Measurements from ENCODE around the gene NCR2. TPM values are rescaled to one million over a fixed set of nuclear protein-coding genes. Genes with fewer than 3 reads are reported as not detected.

Gene NCR2
- total RNA-seq, 1 experiment from 2014 or later = not detected

DNA sequence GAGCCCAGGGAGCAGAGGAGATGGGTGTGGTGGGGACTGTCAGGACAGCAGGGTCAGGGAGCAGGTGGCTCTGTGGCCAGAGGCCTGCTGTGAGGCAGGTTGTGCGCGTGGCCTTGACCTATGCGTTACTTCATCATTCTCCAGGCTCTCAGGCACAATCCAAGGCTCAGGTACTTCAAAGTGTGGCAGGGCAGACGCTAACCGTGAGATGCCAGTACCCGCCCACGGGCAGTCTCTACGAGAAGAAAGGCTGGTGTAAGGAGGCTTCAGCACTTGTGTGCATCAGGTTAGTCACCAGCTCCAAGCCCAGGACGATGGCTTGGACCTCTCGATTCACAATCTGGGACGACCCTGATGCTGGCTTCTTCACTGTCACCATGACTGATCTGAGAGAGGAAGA, 535 bp downstream of the NCR2 start:
- H3K27ac Mint-ChIP-seq (ENCODE audit: low read depth, unreplicated experiment) = no peak overlapping the region
- H3K27me3 Mint-ChIP-seq (ENCODE audit: insufficient read depth, unreplicated experiment) = peaks cover 55% of the 10 kb centered on the region
- no peak for DNase-seq (ENCODE audit: unreplicated experiment)
- no peaks in the 10 kb centered on the region for H3K4me1 Mint-ChIP-seq (ENCODE audit: insufficient read depth, unreplicated experiment)
- intact Hi-C loops (cut with micrococcal nuclease) = no loop called here
- no peaks in the 10 kb centered on the region for H3K9me3 Mint-ChIP-seq (ENCODE audit: unreplicated experiment)
- TF ChIP-seq, protein P1, sequence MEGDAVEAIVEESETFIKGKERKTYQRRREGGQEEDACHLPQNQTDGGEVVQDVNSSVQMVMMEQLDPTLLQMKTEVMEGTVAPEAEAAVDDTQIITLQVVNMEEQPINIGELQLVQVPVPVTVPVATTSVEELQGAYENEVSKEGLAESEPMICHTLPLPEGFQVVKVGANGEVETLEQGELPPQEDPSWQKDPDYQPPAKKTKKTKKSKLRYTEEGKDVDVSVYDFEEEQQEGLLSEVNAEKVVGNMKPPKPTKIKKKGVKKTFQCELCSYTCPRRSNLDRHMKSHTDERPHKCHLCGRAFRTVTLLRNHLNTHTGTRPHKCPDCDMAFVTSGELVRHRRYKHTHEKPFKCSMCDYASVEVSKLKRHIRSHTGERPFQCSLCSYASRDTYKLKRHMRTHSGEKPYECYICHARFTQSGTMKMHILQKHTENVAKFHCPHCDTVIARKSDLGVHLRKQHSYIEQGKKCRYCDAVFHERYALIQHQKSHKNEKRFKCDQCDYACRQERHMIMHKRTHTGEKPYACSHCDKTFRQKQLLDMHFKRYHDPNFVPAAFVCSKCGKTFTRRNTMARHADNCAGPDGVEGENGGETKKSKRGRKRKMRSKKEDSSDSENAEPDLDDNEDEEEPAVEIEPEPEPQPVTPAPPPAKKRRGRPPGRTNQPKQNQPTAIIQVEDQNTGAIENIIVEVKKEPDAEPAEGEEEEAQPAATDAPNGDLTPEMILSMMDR (IDR thresholded peaks at IDR 0.05; ENCODE audit: unreplicated experiment) = no peak
- ChIA-PET CTCF (interaction anchor here (0.6 kb wide), 1 partner anchor 258 kb away, joined by 3 read pairs; no protein-coding TSS in a partner anchor), POLR2A (interaction anchor here (1.3 kb wide), 1 partner anchor 16 kb away, joined by 7 read pairs; no protein-coding TSS in a partner anchor)
- H3K4me3 Mint-ChIP-seq (ENCODE audit: unreplicated experiment) = no peak overlapping the region
- H3K36me3 Mint-ChIP-seq (ENCODE audit: insufficient read depth, unreplicated experiment) = peaks cover 7% of the 10 kb centered on the region
- no TSS peak for BruUV-seq (replicated peaks)

- H3K36me3 Mint-ChIP-seq (ENCODE audit: insufficient read depth, unreplicated experiment) = peaks cover under 1% of the 10 kb centered on the region
- ChIA-PET CTCF (no interaction called here), POLR2A (interaction anchor here (1.3 kb wide), 1 partner anchor 16 kb away, joined by 7 read pairs; no protein-coding TSS in a partner anchor)
- peaks cover 55% of the 10 kb centered on the region for H3K27me3 Mint-ChIP-seq (ENCODE audit: insufficient read depth, unreplicated experiment)
- intact Hi-C loops (cut with micrococcal nuclease) = no loop called here
- H3K9me3 Mint-ChIP-seq (ENCODE audit: unreplicated experiment) = no peaks in the 10 kb centered on the region
- no peak overlapping the region for H3K4me3 Mint-ChIP-seq (ENCODE audit: unreplicated experiment)
- no peak overlapping the region for H3K27ac Mint-ChIP-seq (ENCODE audit: low read depth, unreplicated experiment)
- TF ChIP-seq, protein P1 (IDR thresholded peaks at IDR 0.05; ENCODE audit: unreplicated experiment) = no peak
- H3K4me1 Mint-ChIP-seq (ENCODE audit: insufficient read depth, unreplicated experiment) = no peaks in the 10 kb centered on the region
- DNase-seq (ENCODE audit: unreplicated experiment) = no peak
- no TSS peak for BruUV-seq (replicated peaks)
Measured at GRCh38 chr6:41336824-41337223, 1.4 kb downstream of the NCR2 start.

- DNase-seq (ENCODE audit: unreplicated experiment) = no peak
- H3K9me3 Mint-ChIP-seq (ENCODE audit: unreplicated experiment) = no peaks in the 10 kb centered on the region
- no peak overlapping the region for H3K4me3 Mint-ChIP-seq (ENCODE audit: unreplicated experiment)
- no peaks in the 10 kb centered on the region for H3K36me3 Mint-ChIP-seq (ENCODE audit: insufficient read depth, unreplicated experiment)
- H3K27ac Mint-ChIP-seq (ENCODE audit: low read depth, unreplicated experiment) = no peak overlapping the region
- ChIA-PET POLR2A (interaction anchor here (0.5 kb wide), 1 partner anchor 1739 kb away, joined by 3 read pairs; no protein-coding TSS in a partner anchor), CTCF (interaction anchor here (0.7 to 1.1 kb wide), 2 partner anchors 16 to 31 kb away, joined by 3 to 4 read pairs; no protein-coding TSS in a partner anchor)
- H3K27me3 Mint-ChIP-seq (ENCODE audit: insufficient read depth, unreplicated experiment) = peaks cover 61% of the 10 kb centered on the region
- no peaks in the 10 kb centered on the region for H3K4me1 Mint-ChIP-seq (ENCODE audit: insufficient read depth, unreplicated experiment)
- TF ChIP-seq, protein P1 (IDR thresholded peaks at IDR 0.05; ENCODE audit: unreplicated experiment) = no peak
- intact Hi-C loops (cut with micrococcal nuclease) = no loop called here
- BruUV-seq (replicated peaks) = no TSS peak
Measured at GRCh38 chr6:41337709-41338108, 2.3 kb downstream of the NCR2 start.

GRCh38 chr6:41338659-41339058, 3.3 kb downstream of the NCR2 start:
- no peak for DNase-seq (ENCODE audit: unreplicated experiment)
- H3K27me3 Mint-ChIP-seq (ENCODE audit: insufficient read depth, unreplicated experiment) = peaks cover 70% of the 10 kb centered on the region
- no peaks in the 10 kb centered on the region for H3K4me1 Mint-ChIP-seq (ENCODE audit: insufficient read depth, unreplicated experiment)
- TF ChIP-seq, protein P1 (IDR thresholded peaks at IDR 0.05; ENCODE audit: unreplicated experiment) = no peak
- ChIA-PET CTCF (interaction anchor here (0.7 to 1.1 kb wide), 4 partner anchors 17 to 85 kb away, joined by 3 to 4 read pairs (median 3); no protein-coding TSS in a partner anchor), POLR2A (interaction anchor here (0.7 kb wide), 1 partner anchor 1146 kb away, joined by 4 read pairs; no protein-coding TSS in a partner anchor)
- H3K36me3 Mint-ChIP-seq (ENCODE audit: insufficient read depth, unreplicated experiment) = no peaks in the 10 kb centered on the region
- intact Hi-C loops (cut with micrococcal nuclease) = no loop called here
- H3K4me3 Mint-ChIP-seq (ENCODE audit: unreplicated experiment) = no peak overlapping the region
- no TSS peak for BruUV-seq (replicated peaks)
- H3K27ac Mint-ChIP-seq (ENCODE audit: low read depth, unreplicated experiment) = no peak overlapping the region
- H3K9me3 Mint-ChIP-seq (ENCODE audit: unreplicated experiment) = no peaks in the 10 kb centered on the region

All from MCF 10A (cell line).